ENCODE measurements around the gene ABCC4. TPM values are rescaled to one million over a fixed set of nuclear protein-coding genes. Genes with fewer than 3 reads are reported as not detected.

Gene ABCC4
- total RNA-seq, 1 donor from 2014 or later, result 10.6 TPM

GRCh38 chr13:95087746-95088305, 213.4 kb downstream of the ABCC4 start:
- DNase-seq (ENCODE audit: low spot score), result no peak
- Mint-ChIP-seq H3K27me3 (ENCODE audit: low read depth) (no peaks in the 10 kb centered on the region), H3K27ac (ENCODE audit: unreplicated experiment) (no peak overlapping the region), H3K36me3 (ENCODE audit: low read depth) (peaks cover 10% of the 10 kb centered on the region), H3K4me1 (ENCODE audit: low read depth) (peaks cover 8% of the 10 kb centered on the region), H3K4me3 (ENCODE audit: unreplicated experiment) (no peak overlapping the region), H3K9me3 (ENCODE audit: low read depth) (peaks cover 15% of the 10 kb centered on the region)
- TF ChIP-seq CTCF (IDR thresholded peaks at IDR 0.05), result no peak

- Mint-ChIP-seq H3K36me3 (ENCODE audit: low read depth) (peaks cover 8% of the 10 kb centered on the region), H3K4me1 (ENCODE audit: low read depth) (peaks cover 8% of the 10 kb centered on the region), H3K27me3 (ENCODE audit: low read depth) (no peaks in the 10 kb centered on the region), H3K27ac (ENCODE audit: unreplicated experiment) (no peak overlapping the region), H3K4me3 (ENCODE audit: unreplicated experiment) (no peak overlapping the region), H3K9me3 (ENCODE audit: low read depth) (peaks cover 7% of the 10 kb centered on the region)
- TF ChIP-seq CTCF (IDR thresholded peaks at IDR 0.05), result no peak
- no peak for DNase-seq (ENCODE audit: low spot score)
Observed at GRCh38 chr13:95086761-95087160, 214.5 kb downstream of the ABCC4 start.

- peaks cover 8% of the 10 kb centered on the region for H3K4me1 Mint-ChIP-seq (ENCODE audit: low read depth)
- no peak overlapping the region for H3K4me3 Mint-ChIP-seq (ENCODE audit: unreplicated experiment)
- no peak overlapping the region for H3K27ac Mint-ChIP-seq (ENCODE audit: unreplicated experiment)
- H3K27me3 Mint-ChIP-seq (ENCODE audit: low read depth), result no peaks in the 10 kb centered on the region
- no peak for TF ChIP-seq CTCF (IDR thresholded peaks at IDR 0.05)
- H3K9me3 Mint-ChIP-seq (ENCODE audit: low read depth), result no peaks in the 10 kb centered on the region
- peaks cover 2% of the 10 kb centered on the region for H3K36me3 Mint-ChIP-seq (ENCODE audit: low read depth)
- DNase-seq (ENCODE audit: low spot score), result no peak
Observed at GRCh38 chr13:95083758-95084157, 217.5 kb downstream of the ABCC4 start.

- H3K4me3 Mint-ChIP-seq (ENCODE audit: unreplicated experiment), result no peak overlapping the region
- H3K27me3 Mint-ChIP-seq (ENCODE audit: low read depth), result no peaks in the 10 kb centered on the region
- no peak for DNase-seq (ENCODE audit: low spot score)
- H3K4me1 Mint-ChIP-seq (ENCODE audit: low read depth), result peaks cover 6% of the 10 kb centered on the region
- no peak for TF ChIP-seq CTCF (IDR thresholded peaks at IDR 0.05)
- no peak overlapping the region for H3K27ac Mint-ChIP-seq (ENCODE audit: unreplicated experiment)
- H3K9me3 Mint-ChIP-seq (ENCODE audit: low read depth), result no peaks in the 10 kb centered on the region
- H3K36me3 Mint-ChIP-seq (ENCODE audit: low read depth), result peaks cover 2% of the 10 kb centered on the region
Observed at GRCh38 chr13:95083066-95083465, 218.2 kb downstream of the ABCC4 start.

- Mint-ChIP-seq H3K36me3 (ENCODE audit: low read depth) (peaks cover 8% of the 10 kb centered on the region), H3K4me1 (ENCODE audit: low read depth) (peaks cover 18% of the 10 kb centered on the region)
- TF ChIP-seq CTCF (IDR thresholded peaks at IDR 0.05), result no peak
Observed at GRCh38 chr13:95075506-95075905, 225.7 kb downstream of the ABCC4 start.

More at GRCh38 chr13:95075506-95075905, 225.7 kb downstream of the ABCC4 start:
- H3K27ac Mint-ChIP-seq (ENCODE audit: unreplicated experiment), result no peak overlapping the region
- H3K9me3 Mint-ChIP-seq (ENCODE audit: low read depth), result no peaks in the 10 kb centered on the region
- no peaks in the 10 kb centered on the region for H3K27me3 Mint-ChIP-seq (ENCODE audit: low read depth)
- no peak for DNase-seq (ENCODE audit: low spot score)
- no peak overlapping the region for H3K4me3 Mint-ChIP-seq (ENCODE audit: unreplicated experiment)
